Hematopoietic multipotent progenitor cell treated with erythropoietin and hydrocortisone succinate and interleukin-3 and kit ligand, for 15 days (in vitro differentiated cells): ENCODE measurements around the gene KLF9.

Experiments
- DNase-seq: peaks from one replicate; pipeline ENCODE4 v3.0.0-alpha.2; 2015; ENCODE audit warnings: low spot score

KLF9 gene

DNA sequence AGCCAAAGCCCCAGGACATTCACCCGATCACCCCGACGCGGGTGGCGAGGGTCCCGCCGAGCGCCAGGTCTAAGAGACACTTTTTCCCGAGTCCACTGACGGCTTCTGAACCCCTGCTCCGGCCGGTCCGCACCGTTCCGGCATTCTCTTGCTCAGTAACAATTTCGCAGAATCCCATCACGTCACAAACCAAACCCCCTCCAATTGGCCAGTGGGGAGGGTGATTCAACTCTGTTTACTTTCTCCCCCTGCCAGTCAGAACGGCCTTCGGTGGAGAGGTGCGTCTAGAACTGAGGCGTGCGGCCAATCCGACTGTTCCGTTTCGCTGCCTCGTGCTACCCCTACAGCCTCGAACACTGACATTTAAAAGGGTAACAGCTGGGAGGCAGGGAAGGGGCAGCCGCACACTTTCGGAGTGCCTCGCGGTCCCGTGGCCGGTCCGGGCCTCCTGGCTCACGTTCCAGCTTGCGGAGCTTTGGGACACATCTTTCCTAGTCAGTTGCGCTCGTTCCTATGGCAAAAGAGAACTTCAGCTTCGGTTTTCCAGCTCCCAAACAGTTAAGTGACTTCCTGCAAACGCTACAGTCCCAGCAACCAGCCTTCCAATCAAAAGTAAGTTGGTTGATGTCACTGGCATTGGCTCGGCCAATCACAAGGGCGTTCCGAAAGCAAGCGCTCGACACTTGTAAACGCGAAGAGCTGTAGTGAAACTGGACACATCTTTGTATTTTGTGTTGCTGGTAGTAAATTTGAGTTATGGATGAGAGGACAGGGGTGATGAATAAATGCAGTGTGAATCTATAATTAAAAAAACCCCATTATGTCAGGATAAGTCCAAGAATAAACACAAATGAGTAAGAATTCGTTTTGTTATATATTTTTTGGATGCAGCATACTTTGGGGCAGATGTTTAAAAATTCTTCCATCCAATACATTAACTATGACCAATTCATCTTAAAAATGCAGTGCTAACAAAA is at the start of gene KLF9:
Gene KLF9 (minus strand): TSS at position 859 of the 977 bp plus-strand sequence. CDS start 1,294 bp downstream, outside the sequence.
- peak; percentile 89 for DNase-seq

DNA sequence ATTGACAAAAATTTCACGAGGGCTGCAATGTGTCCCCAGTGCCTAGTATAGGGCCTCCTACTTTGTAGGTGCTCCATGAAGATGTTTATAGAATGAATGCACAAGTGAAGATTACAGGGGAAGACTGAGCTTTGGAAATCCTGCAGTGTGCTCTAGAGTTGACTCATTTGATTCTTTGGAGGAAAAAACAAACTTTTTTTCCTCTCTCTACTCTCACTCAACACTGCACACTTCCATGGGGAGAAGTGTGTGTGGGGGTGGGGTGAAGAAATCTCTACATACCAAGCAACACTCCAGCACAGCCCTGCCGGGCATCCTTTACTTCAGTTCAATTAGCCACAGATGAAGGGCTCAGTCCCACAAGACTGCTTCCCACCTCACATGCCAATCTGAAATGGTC is 49.4 kb upstream of the KLF9 start:
- no peak for DNase-seq

DNA sequence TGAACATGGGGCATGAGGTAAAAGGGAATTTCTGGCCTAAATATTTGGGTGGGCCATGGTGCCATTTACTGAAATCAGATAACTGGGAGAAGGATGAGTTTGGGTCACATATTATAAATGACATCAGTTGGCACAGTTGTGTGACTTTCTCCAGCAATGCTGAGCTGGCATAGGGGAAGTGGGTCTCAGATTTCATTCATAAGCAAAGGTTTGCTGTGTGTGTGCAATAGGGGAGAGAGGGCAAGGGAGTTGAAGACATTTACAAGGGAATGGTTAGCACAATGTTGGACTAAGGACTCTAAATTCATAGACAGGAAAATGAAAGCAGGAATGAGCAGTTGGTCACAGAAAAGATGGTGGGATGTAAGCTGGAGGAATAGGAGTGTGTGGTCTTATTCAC is 47.8 kb upstream of the KLF9 start:
- DNase-seq = no peak

DNA sequence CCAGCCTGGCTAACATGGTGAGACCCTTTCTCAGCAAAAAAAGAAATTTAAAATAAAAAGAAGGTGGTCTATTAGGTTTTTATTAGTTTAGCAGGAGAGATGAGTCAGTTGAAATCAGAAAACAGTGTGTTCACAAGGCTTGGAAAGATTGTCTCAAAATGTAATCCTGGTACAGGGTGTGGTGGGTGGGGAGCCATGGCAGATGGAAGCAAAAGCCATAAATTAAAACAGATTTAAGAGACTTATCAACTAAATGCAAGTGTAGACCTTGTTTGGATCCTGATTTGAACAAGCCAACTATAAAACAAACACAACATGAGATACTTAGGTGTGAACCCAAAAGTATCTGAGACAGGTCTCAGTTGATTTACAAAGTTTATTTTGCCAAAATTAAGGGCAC is 42.8 kb upstream of the KLF9 start:
- no peak for DNase-seq

DNA sequence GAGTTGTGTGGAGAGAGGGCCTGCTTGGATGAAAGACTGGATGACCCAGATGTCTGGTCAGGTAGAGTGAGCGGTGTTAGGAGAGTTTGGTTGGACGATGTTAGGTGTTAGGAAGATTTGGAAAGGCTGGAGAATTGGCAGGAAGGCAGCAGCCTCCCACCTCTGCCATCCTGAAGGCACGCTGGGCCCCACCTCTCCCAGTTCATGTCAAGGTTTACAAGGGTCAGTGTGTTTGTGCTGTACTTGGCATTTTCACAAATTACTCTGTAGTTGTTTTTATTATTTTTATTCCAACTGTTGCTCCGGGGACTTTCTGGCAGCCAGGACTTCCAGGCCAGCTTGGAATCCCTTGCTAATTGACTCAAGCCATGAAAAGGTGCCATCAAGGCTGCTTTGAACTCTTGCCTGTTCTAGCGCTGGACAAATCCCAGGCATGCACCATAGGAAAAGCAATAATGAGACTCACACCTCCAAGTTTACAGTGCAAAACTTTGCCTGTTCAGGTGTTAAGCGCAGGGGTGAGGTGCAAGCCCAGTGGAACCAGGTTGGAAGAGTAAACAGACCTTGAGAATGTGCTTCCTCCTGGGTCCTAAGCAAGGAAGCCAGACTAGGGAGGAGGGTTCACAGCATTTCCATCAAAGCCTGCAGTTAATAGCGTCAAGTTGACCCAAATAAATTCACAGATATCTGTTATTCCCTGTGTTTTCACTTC is 41.7 kb upstream of the KLF9 start:
- no peak for DNase-seq

DNA sequence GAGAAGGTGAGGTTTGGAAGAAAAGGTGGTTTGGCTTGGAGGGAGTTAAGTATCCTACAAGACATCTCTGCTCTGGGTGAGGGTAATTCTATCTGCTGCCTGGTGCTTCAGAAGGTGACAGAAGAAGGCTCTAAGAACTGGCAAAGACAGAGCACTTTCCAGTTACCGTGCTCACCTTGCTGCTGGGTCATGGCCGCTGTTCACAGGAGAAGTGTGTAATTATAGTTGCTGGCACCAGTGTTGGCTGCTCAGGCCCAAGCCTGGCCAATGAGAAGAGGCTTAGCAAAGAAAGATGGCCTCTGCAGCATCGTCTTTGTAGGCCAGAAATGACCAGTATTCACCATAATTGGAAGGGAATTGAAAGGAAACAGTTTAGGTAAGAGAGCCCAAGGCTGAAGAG is 37.9 kb upstream of the KLF9 start:
- DNase-seq = no peak

DNA sequence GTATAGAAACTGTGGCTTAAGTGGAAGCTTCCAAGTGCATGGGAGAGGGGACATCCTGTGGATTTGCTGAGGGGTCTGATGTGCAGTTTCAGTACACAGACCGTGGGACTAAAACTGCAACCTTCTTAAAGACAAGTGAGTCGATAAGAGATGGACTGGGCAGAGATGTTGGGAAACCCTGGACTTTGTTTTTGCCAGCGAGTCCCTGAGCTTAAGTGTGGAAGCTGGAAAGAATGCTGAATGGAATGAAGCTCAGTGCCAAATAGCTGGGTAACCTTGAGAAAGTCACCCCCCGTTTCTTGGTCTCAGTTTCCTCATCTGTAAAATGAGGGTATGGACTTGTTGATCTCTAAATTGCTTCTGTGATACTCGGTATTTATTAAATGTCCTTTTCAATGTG is 37.3 kb upstream of the KLF9 start:
- DNase-seq = no peak

DNA sequence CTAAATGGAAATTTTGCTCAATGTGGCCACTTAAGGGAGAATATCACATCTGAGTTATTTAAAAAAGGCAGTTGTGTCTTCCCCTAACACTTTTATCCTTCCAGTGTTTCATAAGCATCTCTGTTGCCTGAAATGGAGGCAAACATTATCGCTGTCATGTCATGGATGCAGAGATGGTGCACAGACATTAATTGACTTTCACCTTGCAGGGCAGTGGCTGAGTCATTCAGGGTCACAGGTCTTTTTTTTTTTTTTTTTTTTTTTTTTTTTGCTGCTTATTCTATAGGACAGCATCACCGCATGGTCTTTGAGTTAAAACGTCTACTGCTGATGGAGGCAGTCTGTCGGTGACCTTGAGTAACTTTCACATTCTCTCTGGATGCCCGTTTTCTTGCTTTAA is 36.3 kb upstream of the KLF9 start:
- DNase-seq = no peak

DNA sequence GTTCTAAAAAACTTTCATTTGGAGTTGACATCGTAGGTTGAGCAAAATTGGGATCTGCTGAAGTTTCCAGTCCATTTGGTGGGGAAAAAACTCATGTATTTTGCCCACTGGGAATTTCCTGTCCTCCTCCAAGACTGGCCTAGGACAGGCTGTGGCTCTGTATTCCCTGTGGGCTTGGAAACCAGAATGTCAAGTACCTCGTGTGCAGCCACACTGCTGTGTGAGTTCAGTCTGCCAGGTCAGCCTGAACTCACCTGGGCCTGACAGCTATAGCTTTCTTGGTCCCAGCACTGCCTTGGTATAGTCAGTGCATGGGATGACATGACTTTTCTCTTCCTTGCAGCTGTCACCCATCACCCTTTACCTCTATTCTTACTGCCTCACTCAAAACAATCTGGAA is 35.0 kb upstream of the KLF9 start:
- DNase-seq = no peak

DNA sequence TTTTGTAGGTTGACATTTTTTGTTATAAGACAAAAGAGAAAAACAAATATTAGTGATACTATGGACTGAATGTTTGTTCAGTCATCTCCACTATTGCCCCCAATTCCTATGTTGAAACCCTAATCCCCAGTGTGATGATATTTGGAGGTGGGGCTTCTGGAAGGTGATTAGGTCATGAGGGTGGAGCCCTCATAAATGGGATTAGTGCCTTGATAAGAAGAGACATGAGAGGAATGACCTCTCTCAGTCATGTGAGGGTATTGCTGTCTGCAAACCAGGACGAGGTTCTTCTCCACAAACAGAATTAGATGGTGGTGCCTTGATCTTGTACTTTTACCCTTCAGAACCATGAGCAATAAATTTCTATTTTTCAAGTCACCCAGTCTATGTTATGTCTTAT is 34.5 kb upstream of the KLF9 start:
- DNase-seq = no peak

DNA sequence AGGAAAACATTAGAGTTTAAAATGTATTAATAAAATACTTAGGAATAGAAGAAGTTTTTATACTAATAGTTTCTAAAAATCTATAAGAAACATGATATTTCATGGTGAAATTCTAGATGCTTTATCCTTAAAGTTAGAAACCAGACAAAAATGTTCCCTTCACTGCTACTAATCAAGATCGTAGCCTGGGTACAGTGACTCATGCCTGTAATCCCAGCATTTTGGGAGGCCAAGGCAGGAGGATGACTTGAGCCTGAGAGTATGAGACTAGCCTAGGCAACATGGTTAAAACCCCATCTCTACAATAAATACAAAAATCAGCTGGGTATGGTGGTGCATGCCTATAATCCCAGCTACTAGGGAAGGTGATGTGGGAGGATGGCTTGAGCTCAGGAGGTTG is 30.4 kb upstream of the KLF9 start:
- no peak for DNase-seq

DNA sequence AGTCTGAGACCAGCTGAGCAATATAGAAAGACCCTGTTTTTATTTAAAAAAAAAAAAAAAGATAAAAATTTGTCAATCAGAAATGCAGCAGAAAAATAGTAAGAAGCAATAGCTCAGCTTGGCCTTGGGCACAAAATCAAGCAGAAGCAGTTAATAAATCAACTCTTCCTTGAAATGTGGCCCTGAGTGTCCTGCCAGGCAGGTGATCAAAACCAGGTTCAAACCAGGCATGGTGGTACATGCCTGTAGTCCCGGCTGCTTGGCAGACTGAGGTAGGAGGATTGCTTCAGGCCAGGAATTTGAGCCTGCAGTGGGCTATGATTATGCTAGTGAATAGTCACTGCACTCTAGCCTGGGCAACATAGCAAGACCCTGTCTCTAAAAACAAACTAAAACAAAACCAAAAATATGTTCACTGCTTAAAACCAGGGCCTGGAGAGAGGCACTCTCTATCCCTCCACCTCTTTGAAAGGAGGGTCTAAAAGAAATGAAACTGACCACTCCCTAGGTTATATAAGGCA is 27.9 kb upstream of the KLF9 start:
- DNase-seq = no peak

DNA sequence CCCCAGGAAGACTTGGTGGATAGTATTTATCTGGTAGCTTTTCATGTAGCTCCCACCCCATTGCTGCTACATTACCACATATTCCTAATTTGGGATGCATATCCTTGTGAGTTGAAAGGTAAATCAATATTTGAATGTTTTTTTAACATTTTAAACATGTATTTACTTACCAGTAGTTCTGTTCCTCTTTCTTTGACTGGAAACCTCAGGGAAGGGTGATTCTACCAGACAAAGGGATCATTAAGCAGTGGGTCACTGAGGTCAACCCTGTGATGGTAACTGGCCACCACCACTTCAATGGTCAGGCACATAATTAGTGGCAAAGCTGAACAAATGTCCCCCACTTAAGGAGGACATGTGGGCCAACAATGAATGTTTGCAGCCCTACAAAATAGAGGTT is 27.2 kb upstream of the KLF9 start:
- DNase-seq = no peak

DNA sequence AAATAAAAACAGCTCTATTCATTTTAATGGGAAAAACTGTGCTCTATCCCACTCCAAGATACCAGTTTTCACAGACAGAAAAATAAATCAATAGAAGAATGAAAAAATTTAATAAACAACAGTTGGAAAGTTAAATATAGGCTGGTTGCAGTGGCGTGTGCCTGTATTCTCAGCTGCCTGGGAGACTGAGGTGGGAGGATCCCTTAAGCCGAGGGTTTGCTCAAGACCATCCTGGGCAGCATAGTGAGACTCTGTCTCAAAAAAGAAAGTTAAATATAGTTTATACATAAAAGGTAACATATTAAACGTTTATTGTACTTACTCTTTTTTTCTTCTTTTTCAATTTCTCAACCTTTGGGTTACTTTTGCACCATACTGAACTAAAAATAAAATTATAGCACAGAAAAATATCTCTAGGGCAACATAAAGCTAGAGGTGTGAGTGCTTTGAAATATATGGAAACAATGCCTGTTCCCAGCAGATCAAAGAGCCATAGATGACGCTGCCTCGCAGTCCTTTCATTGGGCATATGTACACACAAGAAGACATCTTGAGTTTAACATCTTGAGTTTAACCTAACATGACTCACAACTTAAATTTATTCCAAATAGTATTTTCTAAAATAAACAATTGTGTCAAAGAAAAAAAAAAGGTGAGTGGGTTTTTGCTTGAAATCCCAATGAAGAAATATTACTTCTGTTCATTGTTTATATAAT is 25.7 kb upstream of the KLF9 start:
- DNase-seq = no peak

DNA sequence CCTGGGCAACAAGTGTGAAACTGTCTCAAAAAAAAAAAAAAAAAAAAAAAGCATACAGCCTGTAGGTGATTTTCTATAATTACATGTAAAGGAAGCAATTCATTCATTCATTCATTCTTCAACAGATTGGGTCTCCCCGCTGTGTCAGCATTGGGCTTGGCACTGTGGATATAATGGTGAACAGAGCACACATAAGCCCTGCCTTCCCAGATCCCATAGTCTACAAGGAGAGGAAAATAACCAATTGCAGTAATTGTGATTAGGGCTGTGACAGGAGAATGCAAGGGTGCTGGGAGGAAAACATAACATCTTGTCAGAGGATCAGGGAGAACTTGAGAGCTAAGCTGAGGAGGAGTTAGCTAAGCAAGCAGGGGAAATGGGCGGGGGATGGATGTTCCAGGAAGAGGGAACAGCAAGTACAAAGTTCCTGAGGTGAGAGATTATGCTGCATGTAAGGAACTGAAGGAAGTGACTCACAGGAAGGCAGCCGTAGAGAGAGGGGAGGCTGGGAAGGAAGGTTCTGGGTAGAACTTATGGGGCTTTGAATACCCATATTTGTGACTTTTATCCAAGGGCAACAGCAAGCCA is 24.0 kb upstream of the KLF9 start:
- DNase-seq = no peak

DNA sequence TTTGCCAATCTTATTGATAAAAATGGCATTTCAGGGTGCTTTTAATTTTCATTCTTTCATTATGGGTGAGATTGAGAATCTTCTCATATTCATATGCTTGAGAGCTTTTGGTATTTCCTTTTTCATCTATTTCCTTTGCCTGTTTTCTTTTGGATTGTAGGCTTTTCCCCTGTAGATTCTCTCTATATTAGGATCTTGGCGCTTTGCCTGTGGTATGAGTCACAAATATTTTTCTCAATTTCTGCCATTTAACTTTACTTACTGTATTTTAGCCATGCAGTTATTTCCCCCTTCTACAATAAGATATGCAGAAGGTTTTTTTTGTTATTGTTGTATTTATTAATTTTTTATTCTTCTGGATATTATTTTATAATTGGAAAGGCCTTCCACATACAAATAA is 21.5 kb upstream of the KLF9 start:
- DNase-seq = no peak

DNA sequence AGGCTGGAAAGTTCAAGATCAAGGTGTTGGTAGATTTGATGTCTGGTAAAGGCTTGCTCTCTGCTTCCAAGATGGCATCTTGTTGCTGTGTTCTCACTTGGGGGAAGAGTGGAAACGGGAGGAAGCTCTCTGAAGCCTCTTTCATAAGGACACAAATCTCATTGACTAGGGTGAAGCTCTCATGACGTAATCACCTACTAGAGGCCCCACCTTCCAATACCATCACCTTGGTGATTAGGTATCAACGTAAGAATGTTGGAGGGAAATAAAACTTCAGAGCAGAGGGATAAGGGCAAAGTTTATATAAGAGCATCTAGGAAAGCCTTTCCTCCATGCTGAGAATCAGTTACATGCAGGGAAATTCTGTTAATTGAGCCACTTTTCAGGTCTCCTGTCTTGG is 15.4 kb upstream of the KLF9 start:
- DNase-seq = no peak

DNA sequence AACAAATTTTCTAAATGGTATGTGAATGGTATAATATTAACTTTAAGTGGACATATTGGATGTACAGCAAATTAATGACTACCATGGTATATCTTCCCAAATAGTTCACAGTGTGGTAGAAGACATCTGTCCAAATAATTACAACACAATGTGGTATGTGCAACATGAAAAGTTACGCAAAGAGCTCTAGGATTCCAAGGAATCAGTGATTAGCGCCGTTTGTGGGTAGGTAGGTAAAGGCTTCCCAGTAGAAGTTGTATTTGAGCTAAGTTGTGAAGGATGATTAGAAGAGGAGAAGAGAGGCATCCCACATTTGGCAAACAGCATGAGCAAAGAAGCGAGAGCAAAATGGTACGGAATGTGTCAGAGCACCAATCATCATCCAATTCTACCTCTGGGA is 14.3 kb upstream of the KLF9 start:
- no peak for DNase-seq

DNA sequence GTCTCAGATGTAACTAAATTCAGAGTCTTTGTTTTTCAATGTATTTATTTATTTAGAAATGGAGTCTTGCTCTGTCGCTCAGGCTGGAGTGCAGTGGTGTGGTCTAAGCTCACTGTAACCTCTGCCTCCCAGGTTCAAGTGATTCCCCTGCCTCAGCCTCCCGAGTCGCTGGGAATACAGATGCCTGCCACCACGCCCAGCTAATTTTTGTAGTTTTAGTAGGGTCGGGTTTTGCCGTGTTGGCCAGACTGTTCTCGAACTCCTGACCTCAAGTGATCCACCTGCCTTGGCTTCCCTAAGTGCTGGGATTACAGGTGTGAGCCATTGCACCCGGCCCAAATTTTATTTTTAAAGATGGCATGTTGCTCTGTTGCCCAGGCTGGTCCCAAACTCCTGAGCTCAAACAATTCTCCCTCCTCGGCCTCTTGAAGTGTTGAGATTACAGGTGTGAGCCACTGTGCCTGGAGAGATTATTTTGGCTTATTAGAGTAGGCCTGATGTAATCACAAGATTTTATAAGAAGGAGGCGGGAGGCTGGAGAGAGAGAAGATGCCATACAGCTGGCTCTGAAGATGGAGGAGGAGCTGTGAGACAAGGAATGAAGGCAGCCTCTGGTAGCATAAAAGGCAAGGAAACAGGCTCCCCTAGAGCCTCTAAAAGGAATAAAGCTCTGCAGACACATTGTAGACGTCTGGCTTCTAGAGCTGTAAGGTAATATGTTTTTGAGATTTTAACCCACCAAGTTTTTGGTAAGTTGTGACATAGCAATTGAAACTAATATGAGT is 12.9 kb upstream of the KLF9 start:
- DNase-seq = no peak

DNA sequence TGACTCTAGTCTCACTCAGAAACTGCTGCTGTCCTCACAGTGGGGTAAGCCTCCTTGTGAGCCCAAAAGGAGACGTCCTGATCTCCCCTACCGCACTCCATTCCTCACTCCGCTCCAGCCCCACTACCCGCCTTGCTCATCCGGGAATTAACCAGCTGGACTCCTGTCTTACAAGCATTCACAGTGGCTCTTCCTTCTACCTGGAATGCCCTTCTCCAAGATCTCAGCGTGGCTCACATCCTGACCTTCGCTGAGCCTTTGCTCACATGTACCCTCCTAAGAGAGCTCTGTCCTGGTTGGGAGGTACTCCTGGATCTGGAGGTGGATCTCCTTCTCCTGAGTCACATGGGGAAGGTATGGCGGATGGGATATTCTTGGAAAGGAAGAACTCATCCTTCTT is 10.7 kb upstream of the KLF9 start:
- DNase-seq = no peak

DNA sequence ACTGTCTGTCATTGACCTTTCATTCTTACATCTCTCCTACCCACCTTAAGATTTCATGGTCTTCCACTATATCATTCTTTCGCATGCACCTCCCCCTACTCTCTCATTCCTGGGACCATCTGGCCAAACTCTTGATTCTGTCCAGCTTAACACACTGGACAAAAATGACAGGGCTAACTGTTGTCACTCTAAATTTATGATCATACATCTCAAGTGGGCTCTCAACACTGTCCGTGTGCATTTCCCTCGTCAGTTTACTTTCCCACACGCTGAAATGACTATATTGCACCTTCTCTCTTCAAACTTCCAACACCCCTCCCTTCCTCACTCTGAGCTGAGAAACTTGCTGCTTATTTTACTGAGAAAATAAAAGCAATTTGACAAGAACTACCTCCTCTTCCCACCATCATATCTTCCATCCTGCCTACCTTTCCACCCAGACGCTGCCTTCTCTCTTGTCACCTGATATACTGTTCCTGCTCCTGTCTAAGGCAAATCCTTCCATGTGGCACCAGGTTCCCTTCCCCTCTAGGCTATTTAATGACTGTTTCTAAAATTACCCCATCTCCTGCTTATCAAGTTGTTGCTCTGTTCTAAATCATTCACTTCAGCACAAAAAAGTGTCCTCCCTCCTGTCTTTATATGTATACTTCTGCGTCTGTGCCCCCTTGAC is 8.1 kb upstream of the KLF9 start:
- DNase-seq = no peak
